ENCODE data around the gene TMEM63A.
"Not testable (repeated sequence)": the region's sequence is repeated elsewhere in the genome, so short reads cannot be mapped to it uniquely, and the experiment has no call there.

The TMEM63A gene

DNA sequence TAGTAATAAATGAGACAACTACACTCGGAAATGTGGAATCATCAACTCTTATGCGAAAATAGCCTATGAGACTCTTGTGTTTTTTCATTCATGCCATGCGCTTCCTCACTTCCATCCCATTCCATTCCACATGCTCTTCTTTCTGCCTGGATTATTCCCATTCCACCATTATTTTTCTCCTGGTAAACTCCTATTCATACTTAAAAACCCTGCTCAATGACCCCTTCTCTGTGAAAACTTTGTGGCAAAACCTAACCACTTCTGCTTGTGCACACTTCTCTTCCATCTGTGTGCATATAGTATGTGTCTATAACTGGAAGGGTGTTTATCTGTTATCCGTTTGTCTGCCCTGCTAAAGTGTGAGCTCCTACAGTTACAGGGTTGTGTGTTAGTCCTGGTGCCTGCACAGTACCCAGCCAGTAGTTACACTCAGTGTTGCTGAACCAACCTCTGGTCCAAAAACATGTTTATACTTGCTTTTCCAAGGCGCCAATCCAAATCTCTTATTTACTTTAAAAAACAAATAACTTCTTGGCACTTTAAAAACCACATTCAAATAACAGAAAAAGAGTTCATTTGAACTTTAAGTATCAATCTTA, 61.6 kb downstream of the TMEM63A start:
- DNase-seq (ENCODE audit: low read depth in 3 of 3): no peak

DNA sequence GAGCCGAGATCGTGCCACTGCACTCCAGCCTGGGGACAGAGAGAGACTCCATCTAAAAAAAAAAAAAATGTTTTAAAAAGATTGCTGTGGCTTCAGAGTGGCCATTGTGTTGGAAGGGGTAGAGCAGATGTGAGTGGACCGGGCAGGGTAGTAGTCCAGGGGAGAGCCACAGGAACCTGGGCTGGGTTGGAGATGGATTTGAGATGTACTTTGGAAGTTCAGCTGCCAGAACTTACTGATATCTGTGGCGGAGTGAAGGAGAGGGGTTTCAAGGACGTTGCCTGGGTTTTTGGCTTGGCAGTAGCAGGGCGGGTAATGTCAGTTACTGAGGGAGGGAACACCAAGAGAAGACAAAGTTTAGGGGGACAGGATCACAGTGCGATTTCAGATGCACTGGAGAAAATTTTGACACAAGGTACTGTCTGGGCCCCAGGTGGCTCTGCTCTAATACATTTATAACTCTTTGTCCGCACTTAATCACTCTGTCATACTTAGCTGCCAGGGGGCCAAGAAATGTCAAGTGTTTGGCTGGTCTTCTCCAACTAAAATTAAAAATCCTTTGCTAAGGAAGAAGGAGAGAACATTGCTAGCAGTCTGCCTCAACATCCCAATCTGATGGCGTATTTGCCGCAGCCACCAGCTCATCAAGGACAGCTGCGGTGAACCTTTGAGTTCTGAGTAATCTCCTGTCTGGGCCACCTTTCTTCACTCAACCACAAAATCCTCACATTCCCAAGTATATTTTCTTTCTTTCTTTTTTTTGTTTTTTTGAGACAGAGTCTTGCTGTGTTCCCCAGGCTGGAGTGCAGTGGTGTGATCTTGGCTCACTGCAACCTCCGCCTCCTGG, 62.6 kb downstream of the TMEM63A start:
- DNase-seq (ENCODE audit: low read depth in 3 of 3): no peak

DNA sequence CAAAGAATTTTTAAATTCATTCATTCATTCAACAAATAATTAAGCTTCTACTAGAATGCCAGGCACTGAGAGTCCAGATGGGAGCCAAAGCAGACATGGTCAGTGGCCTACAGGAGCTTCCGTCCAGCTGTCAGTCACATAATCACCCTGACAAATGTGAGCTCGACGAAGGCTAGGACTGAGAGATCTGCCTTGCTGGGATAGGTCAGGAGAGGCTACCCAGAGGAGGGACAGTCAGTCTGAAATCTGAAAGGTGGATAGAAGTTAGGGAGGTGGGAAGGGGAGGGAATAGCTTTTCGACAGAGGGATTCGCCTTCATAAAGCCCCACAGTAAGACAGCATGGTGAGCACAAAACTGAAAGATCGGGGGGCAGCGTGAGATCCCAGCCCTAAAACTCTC, 64.0 kb downstream of the TMEM63A start:
- no peak for DNase-seq (ENCODE audit: low read depth in 3 of 3)

DNA sequence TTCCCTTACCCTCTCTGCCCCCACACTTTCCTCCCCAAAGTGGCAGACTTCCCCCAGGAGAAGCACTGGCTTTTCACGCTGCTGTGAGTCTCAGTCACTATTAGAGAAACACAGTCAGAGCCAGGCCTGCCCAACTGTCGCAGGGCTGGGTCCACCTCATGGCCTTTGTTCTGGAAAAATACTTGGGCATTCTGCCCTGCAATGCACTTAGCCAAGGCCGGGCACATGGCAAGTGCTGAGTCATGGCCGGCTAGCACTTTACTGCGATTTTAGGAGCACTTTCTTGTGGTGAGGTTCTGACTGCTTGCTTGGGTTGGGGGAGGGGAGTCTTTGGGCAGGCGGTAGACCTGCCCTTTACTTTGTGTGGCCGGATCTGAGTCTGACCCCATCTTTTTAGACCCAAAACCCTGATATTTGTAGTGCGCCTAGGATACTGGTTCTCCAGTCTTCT, 64.5 kb downstream of the TMEM63A start:
- DNase-seq (ENCODE audit: low read depth in 3 of 3): no peak

DNA sequence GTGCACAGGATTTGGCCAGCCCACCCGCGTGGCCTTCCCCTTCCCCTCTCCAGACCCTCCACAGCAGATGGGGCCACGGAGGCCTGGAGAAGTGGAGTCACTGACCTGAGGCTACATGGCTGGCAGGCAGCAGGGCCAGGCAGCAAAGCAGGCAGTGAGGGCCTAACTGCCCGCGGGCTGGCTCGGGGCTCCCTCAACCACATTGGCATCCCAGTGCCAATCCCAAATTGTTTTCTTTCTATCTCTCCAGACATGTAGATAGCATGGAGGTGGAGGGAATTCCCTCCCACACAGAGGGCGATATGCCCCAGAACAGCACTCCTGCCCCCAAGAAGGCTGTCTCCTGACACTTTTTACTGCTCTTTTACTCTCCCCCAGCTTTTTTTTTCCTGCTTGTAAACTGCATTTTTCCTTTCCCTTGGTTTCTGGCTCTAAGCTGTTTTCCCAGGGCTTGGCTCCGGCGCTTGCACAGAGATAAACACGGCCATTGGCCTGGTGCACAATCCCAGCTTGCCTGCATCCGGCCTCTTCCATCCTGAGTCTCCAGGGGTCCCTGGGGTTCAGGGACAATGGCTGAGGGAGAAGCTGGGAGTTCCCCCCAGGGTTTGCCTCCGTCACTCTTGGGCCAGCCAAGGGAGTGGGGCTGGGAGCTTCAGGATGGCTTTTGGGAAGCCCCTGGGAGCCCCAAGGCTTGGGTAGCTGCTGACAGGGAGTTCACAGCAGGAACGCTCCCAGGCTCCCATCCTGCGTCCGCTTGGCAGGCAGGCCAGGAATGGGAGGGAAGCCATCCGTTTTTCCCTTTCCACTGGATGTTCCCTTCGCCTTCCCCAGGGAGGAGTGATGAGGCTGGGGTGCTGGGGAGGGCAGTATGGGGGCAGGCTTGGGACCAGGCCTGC, 65.3 kb downstream of the TMEM63A start:
- no peak for DNase-seq (ENCODE audit: low read depth in 3 of 3)

DNA sequence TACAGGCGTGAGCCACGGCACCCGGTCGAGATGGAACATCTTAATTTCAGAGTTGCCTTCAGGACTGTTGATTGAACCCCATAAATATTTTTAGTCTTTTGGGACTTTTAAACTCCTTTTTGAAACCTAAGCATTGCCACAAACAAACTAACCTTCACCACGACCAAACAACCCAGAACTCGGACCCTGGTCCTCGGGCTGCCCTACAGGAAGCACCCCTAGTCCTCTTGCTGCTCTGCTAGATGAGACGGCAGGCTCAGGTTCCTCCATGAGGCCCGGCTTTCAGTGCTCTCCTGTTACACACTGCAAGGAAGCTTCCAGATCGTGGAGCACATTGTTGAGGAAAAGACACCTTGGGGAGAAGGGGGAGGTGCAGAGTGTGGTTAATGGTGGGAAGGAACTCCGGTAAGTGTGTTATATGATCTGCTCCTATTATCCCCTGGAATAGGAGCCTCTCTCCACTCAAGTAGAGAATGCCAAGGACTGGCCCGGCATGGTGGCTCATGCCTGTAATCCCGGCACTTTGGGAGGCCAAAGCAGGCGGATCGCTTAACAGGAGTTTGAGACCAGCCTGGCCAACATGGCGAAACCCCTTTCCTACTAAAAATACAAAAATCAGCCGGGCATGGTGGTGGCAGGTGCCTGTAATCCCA, 66.5 kb downstream of the TMEM63A start:
- DNase-seq (ENCODE audit: low read depth in 3 of 3): no peak

DNA sequence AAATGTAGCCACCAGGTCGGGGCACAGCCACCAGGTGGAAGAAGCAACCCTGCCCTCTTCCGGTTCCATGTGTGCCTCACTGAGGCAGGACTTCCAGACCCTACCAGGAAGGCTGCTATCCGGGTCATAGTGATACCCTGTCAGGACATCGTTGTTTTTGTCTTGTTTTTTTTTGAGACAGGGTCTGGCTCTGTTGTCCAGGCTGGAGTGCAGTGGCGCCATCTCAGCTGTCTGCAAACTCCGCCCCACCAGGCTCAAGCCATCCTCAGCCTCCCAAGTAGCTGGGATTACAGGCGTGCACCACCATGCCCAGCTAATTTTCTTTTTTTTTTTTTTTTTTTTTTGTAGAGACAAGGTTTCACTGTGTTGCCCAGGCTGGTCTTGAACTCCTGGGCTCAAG, 67.1 kb downstream of the TMEM63A start:
- DNase-seq (ENCODE audit: low read depth in 3 of 3): not testable (repeated sequence)

DNA sequence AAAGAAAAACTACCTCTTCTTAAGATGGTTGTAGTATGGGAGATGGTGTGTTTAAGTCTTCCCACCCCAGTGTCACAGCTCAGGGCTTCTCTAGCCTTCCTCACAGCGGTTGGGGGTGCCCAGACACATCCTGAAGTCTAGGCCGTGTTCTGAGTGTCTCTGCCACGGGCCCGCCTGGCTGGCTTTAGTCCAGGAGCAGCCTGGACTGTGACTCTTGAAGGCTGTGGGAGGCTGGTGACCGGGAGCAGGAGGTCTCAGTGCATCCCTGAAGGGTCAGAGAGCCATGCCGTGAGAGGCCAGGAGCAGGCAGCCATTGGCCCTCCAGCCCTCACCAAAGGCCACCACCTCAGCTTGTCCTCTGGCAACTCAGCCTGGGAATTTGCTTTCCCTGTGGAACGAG, 67.8 kb downstream of the TMEM63A start:
- no peak for DNase-seq (ENCODE audit: low read depth in 3 of 3)

DNA sequence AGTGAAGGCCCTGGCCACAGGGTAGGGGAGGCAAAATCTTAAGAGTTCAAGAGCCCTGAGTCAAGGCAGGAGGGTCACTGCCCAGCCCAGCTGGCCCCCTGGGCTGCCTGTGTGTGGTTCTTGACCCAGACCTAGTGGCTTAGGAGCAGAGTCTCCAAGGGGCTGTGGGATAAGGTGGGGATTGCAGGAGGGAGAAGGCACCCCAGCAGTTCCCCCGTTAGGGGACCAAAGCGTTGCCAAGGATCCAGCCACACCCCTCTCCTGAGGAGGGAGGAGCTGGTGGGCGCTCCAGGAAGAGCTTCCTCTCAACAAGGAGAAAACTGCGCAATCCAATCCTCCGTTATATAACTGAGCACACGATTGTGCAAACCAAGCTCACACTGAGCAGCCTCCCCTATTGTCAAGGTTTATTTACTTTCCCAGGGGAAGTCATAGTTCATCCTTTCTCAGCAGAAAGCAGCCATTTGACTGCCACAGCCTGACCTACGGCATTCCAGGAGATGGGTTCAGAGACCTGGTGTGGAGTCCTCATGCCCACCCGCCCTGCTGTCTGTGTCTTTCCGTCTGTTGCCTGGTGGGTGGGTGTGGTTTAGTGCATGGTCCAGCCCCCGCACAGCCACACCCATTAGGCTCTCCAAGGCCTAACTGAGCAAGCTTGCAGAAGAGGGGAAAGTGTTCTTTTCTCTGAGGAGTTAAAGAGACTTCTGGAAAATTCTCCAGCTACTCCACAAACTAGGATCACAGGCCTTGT, 68.8 kb downstream of the TMEM63A start:
- DNase-seq (ENCODE audit: low read depth in 3 of 3): no peak

DNA sequence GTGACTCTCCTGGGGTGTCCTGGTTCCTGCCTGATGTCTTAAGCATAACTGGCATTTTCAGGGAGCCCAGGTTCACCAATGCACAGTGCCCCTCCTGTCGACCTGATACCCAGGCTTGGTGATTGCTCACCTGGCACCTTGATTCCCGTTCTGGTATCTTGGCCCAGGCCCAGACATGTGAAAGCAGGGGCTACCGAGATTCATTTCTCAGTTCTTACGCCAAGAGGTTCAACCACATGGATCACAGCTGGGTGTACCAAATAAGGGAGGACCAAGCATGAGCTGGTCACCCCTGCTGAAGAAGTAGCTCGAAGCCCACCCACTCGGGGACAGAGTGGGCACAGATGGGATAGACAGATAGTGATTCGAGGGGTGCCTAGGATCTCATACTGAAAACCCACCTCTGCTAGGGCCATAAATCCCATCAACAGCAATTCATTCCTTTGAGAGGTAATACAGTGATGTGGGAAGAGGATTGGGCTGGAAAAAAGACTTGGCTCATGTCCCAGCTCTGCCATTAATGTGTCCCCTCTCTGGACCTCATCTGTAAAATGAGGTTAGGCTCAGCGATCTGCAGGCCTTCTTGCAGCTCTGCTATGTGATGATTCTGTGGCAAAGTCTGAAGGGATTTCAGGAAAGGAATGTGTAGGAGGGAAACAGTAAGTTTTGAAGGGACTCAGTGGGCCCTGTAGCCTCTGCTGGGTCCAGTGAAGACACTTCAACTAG, 69.5 kb downstream of the TMEM63A start:
- DNase-seq (ENCODE audit: low read depth in 3 of 3): no peak

DNA sequence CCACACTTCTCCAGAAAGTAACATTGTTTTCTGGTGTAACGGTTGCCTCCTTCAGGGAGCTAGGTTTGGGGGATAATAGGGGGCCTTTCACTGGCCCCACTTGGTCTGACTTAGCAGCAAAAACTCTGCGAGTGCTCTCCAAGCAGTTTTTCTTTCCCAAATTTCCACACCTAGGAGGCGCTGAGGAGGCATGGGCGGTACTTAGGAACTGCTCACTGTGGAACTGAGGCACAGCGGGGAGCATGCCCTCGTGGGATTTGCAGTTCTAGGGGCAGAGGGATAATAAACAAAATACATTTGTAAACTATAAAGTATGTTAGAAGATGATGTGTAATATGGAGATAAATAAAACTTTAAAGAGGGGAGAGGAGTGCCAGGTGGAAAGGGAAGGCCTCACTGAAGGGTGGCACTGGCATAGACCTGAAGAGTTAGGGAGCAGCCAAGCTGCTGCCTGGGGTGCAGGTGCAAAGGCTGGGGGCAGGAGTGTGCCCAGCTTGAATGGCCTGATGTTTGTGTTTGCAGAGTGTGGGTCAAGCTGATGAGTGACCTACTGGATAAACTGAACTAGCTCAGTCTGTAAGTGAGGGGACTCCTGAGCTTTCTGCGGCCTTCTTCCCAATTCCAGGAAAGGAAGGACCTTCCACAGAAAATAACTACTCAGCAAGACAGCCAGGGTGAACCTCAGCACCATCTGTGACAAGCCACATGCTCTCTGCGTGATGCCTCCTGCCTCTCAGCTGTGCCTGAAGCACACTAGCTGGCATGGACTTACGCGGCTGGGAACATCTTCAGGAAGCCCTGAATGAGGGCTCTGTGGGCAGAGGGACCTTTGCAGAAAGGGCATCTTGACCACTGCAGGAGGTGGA, 70.3 kb downstream of the TMEM63A start:
- DNase-seq (ENCODE audit: low read depth in 3 of 3): no peak

DNA sequence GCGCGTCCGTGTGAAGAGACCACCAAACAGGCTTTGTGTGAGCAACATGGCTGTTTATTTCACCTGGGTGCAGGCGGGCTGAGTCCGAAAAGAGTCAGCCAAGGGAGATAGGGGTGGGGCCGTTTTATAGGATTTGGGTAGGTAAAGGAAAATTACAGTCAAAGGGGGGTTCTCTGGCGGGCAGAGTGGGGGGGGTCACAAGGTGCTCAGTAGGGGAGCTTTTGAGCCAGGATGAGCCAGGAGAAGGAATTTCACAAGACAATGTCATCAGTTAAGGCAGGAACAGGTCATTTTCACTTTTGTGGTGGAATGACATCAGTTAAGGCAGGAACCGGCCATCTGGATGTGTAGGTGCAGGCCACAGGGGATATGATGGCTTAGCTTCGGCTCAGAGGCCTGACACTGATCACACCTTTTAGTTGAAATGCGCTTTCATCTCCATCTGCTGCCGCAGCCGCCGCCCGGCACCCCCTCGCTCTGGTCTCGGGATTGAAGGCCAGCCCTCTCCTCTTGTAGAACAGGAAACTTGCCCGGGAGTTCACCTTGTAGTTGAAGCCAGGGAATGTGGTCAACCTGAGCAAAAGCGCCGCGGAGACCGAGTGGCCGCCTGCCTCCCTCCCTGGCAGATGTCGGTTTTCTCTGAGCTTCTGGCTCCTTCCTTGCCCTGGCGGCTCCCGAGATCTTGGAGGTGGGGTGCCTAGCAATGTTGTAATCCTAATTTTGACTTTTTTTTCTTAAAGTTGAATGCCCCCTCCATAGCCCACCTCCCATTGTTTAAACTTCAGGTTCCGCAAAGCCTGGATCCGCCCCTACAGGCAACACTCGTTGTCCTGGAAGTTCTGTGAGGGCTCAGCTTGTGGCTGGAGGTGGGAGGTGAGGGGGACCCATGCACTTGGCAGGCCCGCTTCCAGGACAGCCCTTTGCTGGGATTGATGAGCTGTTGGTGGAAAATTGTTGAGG, 71.3 kb downstream of the TMEM63A start:
- DNase-seq (ENCODE audit: low read depth in 3 of 3): not testable (repeated sequence)

DNA sequence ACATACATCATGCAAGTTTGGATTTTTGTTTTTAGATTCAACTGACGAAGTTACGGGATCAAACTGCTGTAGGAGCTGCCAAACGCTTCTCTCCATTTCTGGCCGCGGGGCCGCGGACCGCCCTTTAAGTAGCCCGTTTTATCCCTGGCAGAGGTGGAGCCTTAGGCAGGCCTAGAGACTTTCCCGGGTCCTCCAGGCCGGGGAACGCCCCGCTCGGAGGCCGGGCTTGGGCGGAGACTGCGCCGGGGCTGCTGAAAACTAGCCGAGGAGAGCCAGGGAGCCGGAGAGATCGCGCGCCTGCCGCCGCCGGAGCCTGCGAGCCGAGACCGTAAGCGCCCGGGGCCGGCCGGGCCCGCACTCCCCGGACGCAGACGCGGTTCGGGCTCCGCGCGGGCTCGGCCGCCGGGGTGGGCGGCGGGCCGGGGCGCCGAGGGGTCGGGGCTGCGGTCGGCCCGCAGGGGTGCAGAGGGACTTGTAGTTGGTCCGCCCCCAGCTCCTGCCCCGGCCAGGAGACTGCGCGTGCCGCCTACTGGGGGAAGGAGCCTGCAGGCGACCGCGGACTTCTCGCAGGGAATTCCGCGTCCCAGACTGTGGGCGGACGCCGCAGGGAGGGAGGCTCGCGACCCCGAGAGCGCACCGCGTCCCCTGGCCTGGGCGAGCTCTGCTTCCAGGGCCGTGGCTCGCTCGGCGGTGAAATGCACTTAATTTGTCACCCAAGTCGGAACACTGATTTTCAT, 72.2 kb downstream of the TMEM63A start, which contains the start of gene EPHX1:
TSS of gene EPHX1 (plus strand) at position 283 of the 737 bp plus-strand sequence. CDS start 18,606 bp downstream, outside the sequence.
- peak; percentile 49 to 82 (median 55) for DNase-seq (ENCODE audit: low read depth in 3 of 3)

DNA sequence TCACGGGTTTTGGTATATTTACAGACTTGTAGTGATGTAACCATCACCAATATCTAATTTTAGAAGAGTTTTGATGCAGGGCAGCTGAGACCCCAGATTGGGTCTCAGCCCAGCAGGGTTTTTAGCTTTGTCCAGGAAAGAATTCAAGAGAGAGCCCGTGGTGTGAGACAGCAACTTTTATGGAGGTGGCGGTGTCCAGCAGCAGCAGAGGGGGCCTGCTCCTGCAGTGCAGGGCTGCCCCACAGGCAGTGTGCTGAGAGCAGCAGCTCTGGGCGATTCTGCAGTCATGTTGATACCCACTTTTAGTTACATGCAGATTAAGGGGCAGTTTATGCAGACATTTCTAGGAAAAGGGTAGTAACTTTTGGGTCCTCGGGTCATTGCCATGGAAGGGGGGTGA, 74.0 kb downstream of the TMEM63A start:
- no peak for DNase-seq (ENCODE audit: low read depth in 3 of 3)

DNA sequence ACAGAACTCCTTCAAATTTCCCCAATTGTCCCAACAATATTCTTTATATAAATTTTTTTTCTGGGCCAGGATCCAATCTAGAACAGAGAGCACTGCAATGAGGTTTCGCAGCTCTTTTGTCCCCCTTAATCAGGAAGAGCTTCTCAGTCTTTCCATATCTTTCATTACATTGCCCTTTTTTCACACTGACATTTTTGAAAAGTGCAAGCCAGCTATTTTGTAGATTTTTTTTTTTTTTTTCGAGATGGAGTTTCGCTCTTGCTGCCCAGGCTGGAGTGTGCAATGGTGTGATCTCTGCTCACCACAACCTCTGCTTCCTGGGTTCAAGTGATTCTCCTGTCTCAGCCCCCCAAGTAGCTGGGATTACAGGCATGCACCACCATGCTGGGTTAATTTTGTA, 75.4 kb downstream of the TMEM63A start:
- DNase-seq (ENCODE audit: low read depth in 3 of 3): not testable (repeated sequence)

DNA sequence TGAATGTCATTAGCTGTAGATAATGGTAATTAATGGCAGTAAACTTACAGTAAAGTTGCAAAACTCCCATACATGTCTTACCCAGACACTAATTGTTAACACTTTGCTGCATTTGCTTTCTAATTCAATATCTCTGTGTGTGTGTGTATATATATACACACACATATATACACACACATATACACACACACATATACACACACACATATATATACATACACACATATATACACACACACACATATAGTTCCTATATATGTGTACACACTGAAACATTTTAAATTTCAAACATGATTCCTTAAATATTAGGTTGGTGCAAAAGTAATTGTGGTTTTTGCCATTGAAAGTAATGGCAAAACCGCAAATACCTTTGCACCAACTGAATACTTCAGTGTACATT, 75.9 kb downstream of the TMEM63A start:
- DNase-seq (ENCODE audit: low read depth in 3 of 3): no peak

DNA sequence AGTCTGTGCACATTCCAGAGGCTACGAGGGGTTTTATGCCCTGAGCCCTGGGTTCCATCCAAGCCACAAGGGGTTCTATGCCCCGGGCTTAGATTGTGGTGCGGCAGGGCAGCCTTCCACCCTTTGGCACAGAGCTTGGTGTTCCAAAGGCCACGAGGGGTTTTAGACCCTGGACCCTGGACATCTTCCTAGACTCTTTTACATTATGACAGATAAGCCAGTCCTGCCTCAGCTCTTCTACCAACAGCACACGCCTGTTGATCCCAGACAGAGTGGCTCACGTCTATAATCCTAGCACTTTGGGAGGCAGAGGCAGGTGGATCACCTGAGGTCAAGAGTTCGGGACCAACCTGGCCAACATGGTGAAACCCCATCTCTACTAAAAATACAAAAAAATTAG, 81.0 kb downstream of the TMEM63A start:
- not testable (repeated sequence) for DNase-seq (ENCODE audit: low read depth in 3 of 3)

Measured in stimulated activated CD4-positive, alpha-beta T cell treated with anti-CD3 and anti-CD28 coated beads, TNF-alpha, amount 100 ng/mL, for 24 hours (primary cell).